ENCODE data around the gene TP53. TPM values are rescaled to one million over a fixed set of nuclear protein-coding genes. Genes with fewer than 3 reads are reported as not detected.

TP53 gene
- polyA plus RNA-seq, 1 donor (not counting 4 experiments of a cell fraction or from before 2014, with no cell fraction given) = 22.0 TPM

GRCh38 chr17:7695586-7695985 lies 8.3 kb upstream of the TP53 start:
- FAIRE-seq = no peak

GRCh38 chr17:7688808-7689316 lies 1.6 kb upstream of the TP53 start:
- Histone ChIP-seq H3K27ac (ENCODE audit: control insufficient read depth, insufficient read depth, low read length) (peak overlapping the region; percentile 65), H3K79me2 (ENCODE audit: control insufficient read depth, insufficient read depth, low read length) (peaks cover 39% of the 10 kb centered on the region), H4K20me1 (ENCODE audit: control insufficient read depth, extremely low read depth, insufficient read depth, low read length) (no peaks in the 10 kb centered on the region), H3K9ac (ENCODE audit: control insufficient read depth, extremely low read depth, insufficient read depth, low read length) (peak overlapping the region; percentile 90), H3K4me1 (ENCODE audit: control insufficient read depth, extremely low read depth, insufficient read depth, low read length) (peaks cover 18% of the 10 kb centered on the region), H3K9me3 (ENCODE audit: control insufficient read depth, low read depth, low read length) (no peaks in the 10 kb centered on the region), H3K36me3 (ENCODE audit: control insufficient read depth in 2 of 2, extremely low read depth in 1 of 2, insufficient read depth in 2 of 2, low read length in 2 of 2) (peaks cover 7% of the 10 kb centered on the region in 2 experiments), H2AFZ (ENCODE audit: control insufficient read depth, low read length) (peak overlapping the region; percentile 93), H3K9me1 (ENCODE audit: control insufficient read depth, extremely low read depth, insufficient read depth, low read length) (peaks cover 2% of the 10 kb centered on the region), H3K4me2 (ENCODE audit: control insufficient read depth, extremely low read depth, insufficient read depth, low read depth, low read length) (peak overlapping the region; percentile 94), H3K4me3 (ENCODE audit: control insufficient read depth in 2 of 3, extremely low read depth in 1 of 3, insufficient read depth in 2 of 3, low read depth in 1 of 3, low read length in 3 of 3) (peak overlapping the region; percentile 73 to 99 (median 97)), H3K27me3 (ENCODE audit: control insufficient read depth, extremely low read depth, insufficient read depth, low read length) (no peaks in the 10 kb centered on the region)
- FAIRE-seq = no peak
- dilution Hi-C loops (cut with MboI; ENCODE audit: extremely low pct_ligation_motif_present, low sequenced_read_pairs) = no loop called here
- DNase-seq (ENCODE audit: low read depth, low spot score) = no peak
- no peak for TF ChIP-seq CTCF (optimal IDR thresholded peaks at IDR 0.05 in 1 of 3, IDR thresholded peaks at IDR 0.05 in 1 of 3, conservative IDR thresholded peaks at IDR 0.05 in 1 of 3; ENCODE audit: extremely low read depth in 1 of 3, insufficient read depth in 2 of 3, low read length in 3 of 3)

More at GRCh38 chr17:7695586-7695985, 8.3 kb upstream of the TP53 start:
- Histone ChIP-seq H3K9ac (ENCODE audit: control insufficient read depth, extremely low read depth, insufficient read depth, low read length) (no peak overlapping the region), H3K27ac (ENCODE audit: control insufficient read depth, insufficient read depth, low read length) (no peak overlapping the region), H3K9me1 (ENCODE audit: control insufficient read depth, extremely low read depth, insufficient read depth, low read length) (no peaks in the 10 kb centered on the region), H3K4me2 (ENCODE audit: control insufficient read depth, extremely low read depth, insufficient read depth, low read depth, low read length) (no peak overlapping the region), H2AFZ (ENCODE audit: control insufficient read depth, low read length) (no peak overlapping the region), H4K20me1 (ENCODE audit: control insufficient read depth, extremely low read depth, insufficient read depth, low read length) (no peaks in the 10 kb centered on the region), H3K4me3 (ENCODE audit: control insufficient read depth in 2 of 3, extremely low read depth in 1 of 3, insufficient read depth in 2 of 3, low read depth in 1 of 3, low read length in 3 of 3) (no peak overlapping the region), H3K36me3 (ENCODE audit: control insufficient read depth in 2 of 2, extremely low read depth in 1 of 2, insufficient read depth in 2 of 2, low read length in 2 of 2) (peaks cover 4 to 12% of the 10 kb centered on the region in 2 experiments), H3K79me2 (ENCODE audit: control insufficient read depth, insufficient read depth, low read length) (no peaks in the 10 kb centered on the region), H3K4me1 (ENCODE audit: control insufficient read depth, extremely low read depth, insufficient read depth, low read length) (no peaks in the 10 kb centered on the region), H3K9me3 (ENCODE audit: control insufficient read depth, low read depth, low read length) (no peaks in the 10 kb centered on the region), H3K27me3 (ENCODE audit: control insufficient read depth, extremely low read depth, insufficient read depth, low read length) (no peaks in the 10 kb centered on the region)
- DNase-seq (ENCODE audit: low read depth, low spot score) = no peak
- dilution Hi-C loops (cut with MboI; ENCODE audit: extremely low pct_ligation_motif_present, low sequenced_read_pairs) = no loop called here
- TF ChIP-seq CTCF (optimal IDR thresholded peaks at IDR 0.05 in 1 of 3, IDR thresholded peaks at IDR 0.05 in 1 of 3, conservative IDR thresholded peaks at IDR 0.05 in 1 of 3; ENCODE audit: extremely low read depth in 1 of 3, insufficient read depth in 2 of 3, low read length in 3 of 3) = no peak
- no peak for TF ChIP-seq EZH2 (IDR thresholded peaks at IDR 0.05; ENCODE audit: low read length)
